ENCODE results near the gene NUP214.
"Not testable (repeated sequence)": the region's sequence is repeated elsewhere in the genome, so short reads cannot be mapped to it uniquely, and the experiment has no call there.

The NUP214 gene

GRCh38 chr9:131116281-131117120 is 8.9 kb upstream of the NUP214 start:
- no peak overlapping the region for H3K4me3 ChIP-seq (ENCODE audit: low read depth, low read length)

DNA sequence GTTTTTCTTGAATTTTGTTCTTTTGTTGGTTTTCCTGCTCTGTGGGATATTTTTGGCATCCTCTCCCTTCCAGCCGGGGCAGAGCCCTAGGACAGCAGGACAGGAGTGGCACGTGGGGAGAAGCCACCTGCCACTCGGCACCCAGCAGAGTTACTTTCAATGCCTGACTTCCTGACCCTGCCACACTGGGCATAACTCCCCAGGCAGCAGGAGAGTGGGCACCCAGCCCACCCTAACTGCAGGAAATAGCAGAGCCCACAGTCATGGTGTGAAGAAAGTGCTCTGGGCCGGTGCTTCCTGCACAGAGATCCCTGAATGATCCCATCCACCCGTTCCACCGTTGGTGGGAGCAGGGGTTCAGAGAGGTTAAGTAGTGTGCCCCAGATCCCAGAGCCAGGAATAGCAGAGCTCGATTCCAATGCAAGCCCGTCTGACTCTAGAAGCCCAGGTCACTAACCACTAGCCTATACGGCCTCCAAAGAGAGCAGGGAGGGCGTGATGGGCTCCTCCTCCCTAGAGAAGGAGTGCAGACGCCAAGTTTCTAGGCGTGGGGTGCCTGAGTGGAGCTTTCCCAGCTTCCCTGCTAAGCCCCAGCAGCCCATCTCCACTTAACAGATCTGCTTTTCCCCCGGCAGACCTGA is 8.1 kb upstream of the NUP214 start:
- H3K4me3 ChIP-seq (ENCODE audit: low read depth, low read length): no peak overlapping the region

DNA sequence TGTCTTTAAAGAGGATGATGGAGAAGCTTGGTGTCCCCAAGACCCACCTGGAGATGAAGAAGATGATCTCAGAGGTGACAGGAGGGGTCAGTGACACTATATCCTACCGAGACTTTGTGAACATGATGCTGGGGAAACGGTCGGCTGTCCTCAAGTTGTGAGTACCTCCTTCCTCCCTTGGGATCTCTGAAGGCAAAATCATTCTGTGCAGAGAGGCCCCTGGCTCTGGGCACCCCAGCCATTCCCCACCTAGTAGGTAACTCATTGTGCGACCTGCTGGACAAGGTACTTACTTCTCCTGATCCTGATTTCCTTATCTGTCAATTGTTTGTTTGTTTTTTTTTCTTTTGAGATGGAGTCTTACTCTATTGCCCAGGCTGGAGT is 7.6 kb upstream of the NUP214 start:
- no peak overlapping the region for H3K4me3 ChIP-seq (ENCODE audit: low read depth, low read length)

DNA sequence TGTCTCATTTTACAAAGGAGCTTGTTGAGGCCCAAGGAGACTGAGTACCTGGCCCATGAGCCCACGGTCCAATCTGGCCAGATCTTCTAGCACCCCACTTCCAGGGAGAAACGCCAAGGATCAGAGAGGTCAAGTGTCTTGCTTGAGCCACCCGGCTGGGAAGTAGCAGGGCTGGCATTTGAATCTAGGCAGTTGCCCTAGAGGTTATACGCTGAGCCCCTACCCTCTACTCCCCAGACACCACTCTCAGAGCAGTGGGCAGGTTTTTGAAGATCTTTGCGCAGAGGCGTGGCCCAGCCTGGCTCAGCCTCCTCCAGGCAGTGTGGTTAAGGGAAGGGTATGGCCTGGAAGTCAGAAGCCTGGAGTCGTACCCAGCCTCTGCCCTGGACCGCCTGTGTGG is 5.8 kb upstream of the NUP214 start:
- H3K4me3 ChIP-seq (ENCODE audit: low read depth, low read length): no peak overlapping the region

GRCh38 chr9:131120620-131121228 is 4.7 kb upstream of the NUP214 start:
- H3K4me3 ChIP-seq (ENCODE audit: low read depth, low read length): no peak overlapping the region

DNA sequence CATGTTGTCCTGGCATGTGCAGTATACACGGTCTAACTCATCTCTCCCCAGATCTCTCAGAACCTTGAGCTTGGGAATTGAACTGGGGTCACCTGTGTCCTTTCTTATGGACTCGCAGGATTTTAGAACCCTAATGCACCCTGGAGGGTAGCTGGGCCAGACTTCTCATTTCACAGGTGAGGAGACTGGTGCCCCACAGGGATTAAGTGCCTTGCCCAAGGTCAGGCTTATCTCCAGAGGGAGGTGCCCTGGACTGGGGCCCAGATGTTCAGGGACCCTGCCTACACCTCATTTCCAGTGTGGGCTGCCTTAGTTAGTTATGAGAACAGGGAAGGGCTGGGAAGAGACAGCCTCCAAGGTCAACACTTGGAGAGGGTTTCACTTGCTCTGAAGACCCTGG is 4.0 kb upstream of the NUP214 start:
- H3K4me3 ChIP-seq (ENCODE audit: low read depth, low read length): no peak overlapping the region

- no peak overlapping the region for H3K4me3 ChIP-seq (ENCODE audit: low read depth, low read length)
Measured at GRCh38 chr9:131122158-131122557, 3.2 kb upstream of the NUP214 start.

DNA sequence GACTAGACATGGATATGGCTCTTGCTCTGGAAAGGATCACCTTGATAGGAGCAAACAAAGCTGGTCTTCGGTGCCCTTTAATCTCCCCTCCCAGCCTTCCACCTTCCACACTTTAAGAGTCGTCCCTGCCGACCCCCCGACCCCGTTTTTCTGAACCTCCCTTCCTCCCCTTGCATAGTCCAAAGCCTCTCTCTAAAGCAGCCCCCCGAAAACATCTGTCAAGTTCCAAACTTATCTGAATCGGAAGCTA is 423 bp upstream of the NUP214 start:
- H3K4me3 ChIP-seq (ENCODE audit: low read depth, low read length): peak overlapping the region; percentile 88

DNA sequence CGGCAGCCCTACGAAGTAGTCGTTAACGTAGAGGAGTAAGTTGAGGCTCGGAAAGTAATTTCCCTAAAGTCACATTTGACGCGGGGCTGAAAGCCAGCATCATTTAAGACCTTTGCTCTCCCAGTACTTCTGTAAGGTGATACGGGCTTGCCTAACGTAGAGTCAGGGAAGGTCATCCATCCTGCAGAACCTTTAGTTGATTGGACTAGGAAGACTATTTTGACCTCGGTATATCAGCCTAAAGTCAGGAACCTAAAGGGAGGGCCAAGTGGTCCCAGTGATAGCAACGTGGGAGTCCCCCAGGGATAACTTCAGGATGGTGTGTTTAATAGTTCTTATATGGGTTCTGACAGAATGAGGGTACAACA is 657 bp downstream of the NUP214 start:
- peak overlapping the region; percentile 88 for H3K4me3 ChIP-seq (ENCODE audit: low read depth, low read length)

- no peak overlapping the region for H3K4me3 ChIP-seq (ENCODE audit: low read depth, low read length)
Measured at GRCh38 chr9:131129183-131129582, 3.8 kb downstream of the NUP214 start.

GRCh38 chr9:131138676-131139075 is 13.3 kb downstream of the NUP214 start:
- H3K4me3 ChIP-seq (ENCODE audit: low read depth, low read length): no peak overlapping the region

DNA sequence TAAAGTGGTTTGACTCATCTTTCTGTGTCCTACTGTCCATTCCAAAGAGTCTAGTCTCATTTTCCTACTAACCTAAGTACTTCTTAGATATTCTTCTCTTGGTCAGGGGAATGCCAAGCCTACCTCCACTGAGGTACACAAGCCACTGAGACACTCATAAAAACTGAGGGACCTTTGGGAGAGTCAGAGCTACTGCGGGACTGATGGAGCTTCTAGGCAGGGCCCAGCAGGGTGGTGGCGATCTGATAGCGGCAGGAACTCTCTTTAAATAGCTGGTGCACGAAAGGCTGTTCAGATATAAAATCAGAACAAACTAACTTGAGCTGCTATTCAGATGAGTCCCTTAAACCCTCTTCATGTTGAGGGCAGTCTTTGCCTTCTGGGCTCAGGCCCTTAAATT is 14.7 kb downstream of the NUP214 start:
- H3K4me3 ChIP-seq (ENCODE audit: low read depth, low read length): no peak overlapping the region

DNA sequence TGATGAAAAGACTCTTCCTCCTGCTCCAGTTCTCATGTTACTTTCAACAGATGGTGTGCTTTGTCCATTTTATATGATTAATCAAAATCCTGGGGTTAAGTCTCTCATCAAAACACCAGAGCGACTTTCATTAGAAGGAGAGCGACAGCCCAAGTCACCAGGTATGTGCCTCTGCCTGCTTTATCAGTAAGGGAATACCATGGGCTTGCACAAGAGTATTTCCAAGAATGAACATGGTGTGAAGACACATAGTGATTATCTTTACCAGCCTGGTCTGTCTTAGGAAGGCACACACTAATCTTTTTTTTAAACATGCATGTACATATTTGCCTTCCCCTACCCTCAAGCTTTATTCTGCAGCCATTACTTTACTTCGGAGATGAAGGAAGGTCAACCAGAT is 15.2 kb downstream of the NUP214 start:
- no peak overlapping the region for H3K4me3 ChIP-seq (ENCODE audit: low read depth, low read length)

GRCh38 chr9:131142160-131142559 is 16.8 kb downstream of the NUP214 start:
- H3K4me3 ChIP-seq (ENCODE audit: low read depth, low read length): no peak overlapping the region

- H3K4me3 ChIP-seq (ENCODE audit: low read depth, low read length): no peak overlapping the region
Measured at GRCh38 chr9:131144201-131144600, 18.8 kb downstream of the NUP214 start.

DNA sequence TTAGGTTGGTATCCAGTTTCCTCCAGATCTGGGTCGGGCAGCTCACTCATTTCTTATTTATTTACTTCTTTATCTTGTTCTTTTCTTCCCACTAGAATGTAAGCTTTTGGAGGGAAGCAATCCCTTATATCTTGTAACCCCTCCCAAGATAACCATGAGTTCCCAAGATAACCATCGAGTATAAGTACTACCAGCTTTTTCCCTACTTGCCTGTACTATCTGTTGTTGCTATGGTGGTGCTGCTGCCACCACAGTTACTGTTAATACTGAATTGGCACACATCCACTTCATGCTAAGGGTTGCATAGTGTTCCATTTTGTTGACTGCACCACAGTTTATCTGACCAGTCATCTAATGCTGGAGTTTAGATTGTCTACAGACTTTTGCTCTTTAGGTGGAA is 19.9 kb downstream of the NUP214 start:
- no peak overlapping the region for H3K4me3 ChIP-seq (ENCODE audit: low read depth, low read length)

- no peak overlapping the region for H3K4me3 ChIP-seq (ENCODE audit: low read depth, low read length)
Measured at GRCh38 chr9:131146186-131146585, 20.8 kb downstream of the NUP214 start.

GRCh38 chr9:131148276-131148675 is 22.9 kb downstream of the NUP214 start:
- H3K4me3 ChIP-seq (ENCODE audit: low read depth, low read length): no peak overlapping the region

GRCh38 chr9:131148966-131149687 is 23.7 kb downstream of the NUP214 start:
- no peak overlapping the region for H3K4me3 ChIP-seq (ENCODE audit: low read depth, low read length)

- H3K4me3 ChIP-seq (ENCODE audit: low read depth, low read length): no peak overlapping the region
Measured at GRCh38 chr9:131149688-131150053, 24.3 kb downstream of the NUP214 start.

DNA sequence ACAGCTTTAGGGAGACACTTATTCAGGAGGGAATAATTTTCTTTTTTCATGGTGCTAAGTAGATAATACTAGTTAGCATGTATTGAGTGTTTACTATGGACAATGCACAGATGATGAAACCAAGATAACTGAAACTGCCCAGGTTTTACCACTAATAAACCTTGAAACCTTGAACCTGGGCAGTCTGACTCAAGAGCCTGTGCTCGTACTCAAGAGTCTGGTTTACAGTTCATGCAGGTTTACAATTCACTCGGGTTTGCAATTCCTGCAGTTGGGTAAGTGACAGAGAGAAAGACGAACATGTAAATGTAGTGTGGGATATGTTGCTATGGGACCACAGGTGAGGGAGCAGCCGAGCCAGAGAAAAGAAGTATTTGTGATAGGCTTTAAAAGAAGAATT is 28.2 kb downstream of the NUP214 start:
- no peak overlapping the region for H3K4me3 ChIP-seq (ENCODE audit: low read depth, low read length)

DNA sequence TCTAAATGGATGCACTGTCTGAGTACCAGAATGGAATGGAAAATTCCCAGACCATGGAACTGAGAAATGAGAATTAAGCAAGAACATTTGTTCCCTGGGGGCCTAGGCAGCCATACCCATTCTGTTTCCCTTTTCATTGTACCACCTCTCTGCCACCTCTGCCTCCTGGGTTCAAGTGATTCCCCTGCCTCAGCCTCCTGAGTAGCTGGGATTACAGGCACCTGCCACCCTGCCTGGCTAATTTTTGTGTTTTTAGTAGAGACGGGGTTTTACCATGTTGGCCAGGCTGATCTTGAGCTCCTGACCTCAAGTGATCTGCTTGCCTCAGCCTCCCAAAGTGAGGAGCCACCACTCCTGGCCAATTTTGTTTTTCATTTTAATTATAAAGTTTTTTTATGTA is 33.3 kb downstream of the NUP214 start:
- H3K4me3 ChIP-seq (ENCODE audit: low read depth, low read length): not testable (repeated sequence)
